Breast epithelium (tissue), 3 donors: ENCODE results near the gene KCNH2.

Source experiments
- POLR2AphosphoS5 ChIP-seq, 3 donors: sonication (generic); formaldehyde crosslinking; IDR thresholded peaks; one replicate each; pipeline ENCODE4 v1.6.1; 2017; ENCODE audit warnings: antibody characterized with exemption in 3 of 3
- TF ChIP-seq, protein P1 (sequence below), 3 donors: fragments of 450-650 bp; IDR thresholded peaks; one replicate each; pipeline ENCODE4 v1.5.1; 2016 to 2017; ENCODE audit warnings: antibody characterized with exemption in 3 of 3, mild to moderate bottlenecking in 3 of 3, moderate library complexity in 3 of 3

DNA sequence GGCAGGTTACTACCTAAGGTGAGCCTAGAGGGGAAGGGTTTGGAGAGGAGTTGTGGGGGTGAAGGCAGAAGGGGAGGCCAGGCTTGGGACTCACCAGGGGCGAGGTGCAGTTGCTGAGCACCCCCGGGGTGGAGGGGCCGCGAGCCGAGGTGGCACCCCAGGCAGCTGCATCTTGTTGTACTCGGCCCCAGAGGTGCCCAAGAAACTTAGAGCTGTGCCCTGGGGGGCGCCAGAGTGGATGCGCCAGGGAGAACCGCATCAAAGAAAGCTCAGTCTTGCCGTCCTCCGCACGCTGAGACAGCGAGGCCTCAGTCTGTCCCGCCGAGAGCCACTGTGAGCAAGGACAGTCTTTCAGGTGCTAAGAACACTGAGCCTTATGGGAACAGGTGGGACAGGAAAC lies 38.8 kb upstream of the KCNH2 start:
- TF ChIP-seq, protein P1, sequence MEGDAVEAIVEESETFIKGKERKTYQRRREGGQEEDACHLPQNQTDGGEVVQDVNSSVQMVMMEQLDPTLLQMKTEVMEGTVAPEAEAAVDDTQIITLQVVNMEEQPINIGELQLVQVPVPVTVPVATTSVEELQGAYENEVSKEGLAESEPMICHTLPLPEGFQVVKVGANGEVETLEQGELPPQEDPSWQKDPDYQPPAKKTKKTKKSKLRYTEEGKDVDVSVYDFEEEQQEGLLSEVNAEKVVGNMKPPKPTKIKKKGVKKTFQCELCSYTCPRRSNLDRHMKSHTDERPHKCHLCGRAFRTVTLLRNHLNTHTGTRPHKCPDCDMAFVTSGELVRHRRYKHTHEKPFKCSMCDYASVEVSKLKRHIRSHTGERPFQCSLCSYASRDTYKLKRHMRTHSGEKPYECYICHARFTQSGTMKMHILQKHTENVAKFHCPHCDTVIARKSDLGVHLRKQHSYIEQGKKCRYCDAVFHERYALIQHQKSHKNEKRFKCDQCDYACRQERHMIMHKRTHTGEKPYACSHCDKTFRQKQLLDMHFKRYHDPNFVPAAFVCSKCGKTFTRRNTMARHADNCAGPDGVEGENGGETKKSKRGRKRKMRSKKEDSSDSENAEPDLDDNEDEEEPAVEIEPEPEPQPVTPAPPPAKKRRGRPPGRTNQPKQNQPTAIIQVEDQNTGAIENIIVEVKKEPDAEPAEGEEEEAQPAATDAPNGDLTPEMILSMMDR (IDR thresholded peaks at IDR 0.05): no peak
- TF ChIP-seq POLR2AphosphoS5 (IDR thresholded peaks at IDR 0.05): no peak
